WTC11 (cell line): ENCODE results near the gene AURKAIP1.

Experiments used
- ARID4B ChIP-seq: sonication (generic); formaldehyde crosslinking; IDR thresholded peaks from 2 replicates; pipeline ENCODE4 v1.8.0; 2023; ENCODE audit warnings: missing genetic modification reagents, mild to moderate bottlenecking, borderline replicate concordance
- ATF2 ChIP-seq: sonication (generic); formaldehyde crosslinking; IDR thresholded peaks from 2 replicates; pipeline ENCODE4 v1.8.1; 2022; ENCODE audit warnings: low read depth, missing genetic modification reagents, borderline replicate concordance
- CTCF ChIP-seq: fragments of 200-600 bp; IDR thresholded peaks from 2 replicates; pipeline ENCODE4 v1.8.0; 2022; ENCODE audit warnings: antibody characterized with exemption
- NR2C2 ChIP-seq: sonication (generic); formaldehyde crosslinking; IDR thresholded peaks from 2 replicates; pipeline ENCODE4 v1.8.0; 2022; ENCODE audit warnings: mild to moderate bottlenecking, missing genetic modification reagents
- SP1 ChIP-seq: sonication (generic); formaldehyde crosslinking; conservative IDR thresholded peaks from 2 replicates; pipeline ENCODE4 v1.8.1; 2022; ENCODE audit warnings: missing genetic modification reagents
- STAT6 ChIP-seq: sonication (generic); formaldehyde crosslinking; conservative IDR thresholded peaks from 2 replicates; pipeline ENCODE4 v1.8.1; 2023; ENCODE audit warnings: mild to moderate bottlenecking, low read depth, missing genetic modification reagents, moderate library complexity
- TP53 ChIP-seq: sonication (generic); formaldehyde crosslinking; IDR thresholded peaks from 2 replicates; pipeline ENCODE4 v1.8.1; 2023; ENCODE audit warnings: mild to moderate bottlenecking, missing genetic modification reagents
- ZNF121 ChIP-seq: sonication (generic); formaldehyde crosslinking; IDR thresholded peaks from 2 replicates; pipeline ENCODE4 v1.8.0; 2023; ENCODE audit warnings: missing genetic modification reagents
- ZNF138 ChIP-seq: sonication (generic); formaldehyde crosslinking; conservative IDR thresholded peaks from 2 replicates; pipeline ENCODE4 v1.8.1; 2022; ENCODE audit warnings: mild to moderate bottlenecking, moderate library complexity, missing genetic modification reagents
- TF ChIP-seq, protein P1 (sequence below): sonication (generic); formaldehyde crosslinking; IDR thresholded peaks from 2 replicates; pipeline ENCODE4 v1.8.1; 2023; ENCODE audit warnings: mild to moderate bottlenecking, missing genetic modification reagents, moderate library complexity

DNA sequence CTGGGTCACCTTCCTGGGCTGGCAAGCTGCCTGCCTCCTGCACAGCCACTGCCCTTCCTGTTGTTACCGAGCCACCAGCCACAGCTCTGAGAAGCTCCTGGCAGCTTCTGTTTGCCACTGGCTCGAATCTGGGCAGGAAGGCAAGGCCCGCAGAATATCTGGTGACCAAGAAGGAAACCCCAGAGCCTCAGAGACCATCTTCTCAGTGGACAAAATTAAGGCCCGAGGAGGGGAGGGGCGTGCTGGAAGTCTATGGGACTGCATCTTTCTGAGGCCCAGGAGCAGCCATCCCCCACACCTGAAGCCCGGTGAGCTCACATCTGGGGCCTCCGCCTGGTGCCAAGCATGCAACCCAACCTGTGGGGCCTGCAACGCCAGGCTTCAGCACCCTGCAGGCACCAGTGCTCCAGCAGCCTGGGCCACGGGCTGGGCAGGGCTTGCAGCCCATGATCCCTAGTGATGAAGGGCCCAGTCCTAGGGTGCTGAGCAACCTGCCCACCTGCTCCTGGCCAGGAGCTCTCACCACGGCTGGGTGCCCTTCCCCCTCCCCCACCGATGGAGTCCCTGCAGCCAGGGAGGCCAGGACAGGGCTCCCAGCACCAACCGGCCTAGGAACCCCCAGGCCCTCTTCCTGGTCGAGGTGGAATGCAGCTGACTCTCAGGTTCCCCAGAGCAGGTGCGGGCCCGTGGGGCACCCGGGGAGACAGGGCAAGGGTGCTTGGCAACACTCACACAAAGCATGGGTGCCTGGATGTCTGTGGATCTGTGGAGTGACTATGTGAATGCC is 49.5 kb downstream of the AURKAIP1 start:
- TF ChIP-seq CTCF = no peak
- TF ChIP-seq SP1 (CRISPR knock-in tag) = no peak
- TF ChIP-seq ATF2 (CRISPR knock-in tag) = no peak
- TF ChIP-seq ARID4B (CRISPR knock-in tag) = no peak
- TF ChIP-seq STAT6 (CRISPR knock-in tag) = no peak
- no peak for TF ChIP-seq NR2C2 (CRISPR knock-in tag)
- no peak for TF ChIP-seq ZNF121 (CRISPR knock-in tag)
- no peak for TF ChIP-seq TP53 (CRISPR knock-in tag)
- TF ChIP-seq, protein P1, sequence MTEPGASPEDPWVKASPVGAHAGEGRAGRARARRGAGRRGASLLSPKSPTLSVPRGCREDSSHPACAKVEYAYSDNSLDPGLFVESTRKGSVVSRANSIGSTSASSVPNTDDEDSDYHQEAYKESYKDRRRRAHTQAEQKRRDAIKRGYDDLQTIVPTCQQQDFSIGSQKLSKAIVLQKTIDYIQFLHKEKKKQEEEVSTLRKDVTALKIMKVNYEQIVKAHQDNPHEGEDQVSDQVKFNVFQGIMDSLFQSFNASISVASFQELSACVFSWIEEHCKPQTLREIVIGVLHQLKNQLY = no peak
- no peak for TF ChIP-seq ZNF138
